Measurements from ENCODE around the gene LMBR1. TPM values are rescaled to one million over a fixed set of nuclear protein-coding genes. Genes with fewer than 3 reads are reported as not detected.
"Not testable (repeated sequence)": the region's sequence is repeated elsewhere in the genome, so short reads cannot be mapped to it uniquely, and the experiment has no call there.

LMBR1 gene
- total RNA-seq, 1 donor from 2014 or later, result 69.2 TPM

- no peak for DNase-seq (ENCODE audit: low spot score)
These were observed 44.0 kb downstream of the LMBR1 start for GRCh38 chr7:156848979-156849378.

- DNase-seq (ENCODE audit: low spot score), result no peak
These were observed 47.4 kb downstream of the LMBR1 start for GRCh38 chr7:156845379-156846101.

- not testable (repeated sequence) for DNase-seq (ENCODE audit: low spot score)
These were observed 49.4 kb downstream of the LMBR1 start for GRCh38 chr7:156843582-156843981.

GRCh38 chr7:156843157-156843556 is 49.8 kb downstream of the LMBR1 start:
- DNase-seq (ENCODE audit: low spot score), result no peak

- DNase-seq (ENCODE audit: low spot score), result no peak
These were observed 50.2 kb downstream of the LMBR1 start for GRCh38 chr7:156842740-156843140.

GRCh38 chr7:156842317-156842716 is 50.7 kb downstream of the LMBR1 start:
- DNase-seq (ENCODE audit: low spot score), result no peak

GRCh38 chr7:156841497-156841896 is 51.5 kb downstream of the LMBR1 start:
- DNase-seq (ENCODE audit: low spot score), result no peak

GRCh38 chr7:156840134-156840533 is 52.8 kb downstream of the LMBR1 start:
- DNase-seq (ENCODE audit: low spot score), result no peak

GRCh38 chr7:156836443-156836842 is 56.5 kb downstream of the LMBR1 start:
- no peak for DNase-seq (ENCODE audit: low spot score)

GRCh38 chr7:156834462-156834861 is 58.5 kb downstream of the LMBR1 start:
- DNase-seq (ENCODE audit: low spot score), result no peak

GRCh38 chr7:156833312-156833711 is 59.7 kb downstream of the LMBR1 start:
- no peak for DNase-seq (ENCODE audit: low spot score)

GRCh38 chr7:156832195-156832877 is 60.6 kb downstream of the LMBR1 start:
- no peak for DNase-seq (ENCODE audit: low spot score)

- DNase-seq (ENCODE audit: low spot score), result no peak
These were observed 63.2 kb downstream of the LMBR1 start for GRCh38 chr7:156829669-156830336.

GRCh38 chr7:156827587-156828203 is 65.3 kb downstream of the LMBR1 start:
- DNase-seq (ENCODE audit: low spot score), result no peak

GRCh38 chr7:156823435-156823834 is 69.5 kb downstream of the LMBR1 start:
- DNase-seq (ENCODE audit: low spot score), result no peak

- no peak for DNase-seq (ENCODE audit: low spot score)
These were observed 72.4 kb downstream of the LMBR1 start for GRCh38 chr7:156820445-156821063.

GRCh38 chr7:156819733-156820295 is 73.2 kb downstream of the LMBR1 start:
- DNase-seq (ENCODE audit: low spot score), result no peak

GRCh38 chr7:156818133-156818532 is 74.8 kb downstream of the LMBR1 start:
- no peak for DNase-seq (ENCODE audit: low spot score)

GRCh38 chr7:156816943-156817572 is 75.9 kb downstream of the LMBR1 start:
- no peak for DNase-seq (ENCODE audit: low spot score)

- DNase-seq (ENCODE audit: low spot score), result no peak
These were observed 81.3 kb downstream of the LMBR1 start for GRCh38 chr7:156811706-156812105.

- not testable (repeated sequence) for DNase-seq (ENCODE audit: low spot score)
These were observed 89.3 kb downstream of the LMBR1 start for GRCh38 chr7:156803656-156804055.

Measured in mesenteric fat pad (tissue), 1 donor.